Left ventricle myocardium superior (tissue), 1 donor: Measurements from ENCODE around the gene TF. TPM values are rescaled to one million over a fixed set of nuclear protein-coding genes. Genes with fewer than 3 reads are reported as not detected.

ENCODE experiments used
- ATAC-seq: fragments of 200-7000 bp; cut with Tn5 transposase; one replicate; pipeline ENCODE4 v1.9.1; 2020; ENCODE audit warnings: mild to moderate bottlenecking, moderate library complexity
- DNase-seq: peaks from one replicate; pipeline ENCODE4 v3.0.0-alpha.2; 2020
- intact Hi-C: fragments of 100-400 bp; cut with micrococcal nuclease; formaldehyde crosslinking; loops from one replicate; pipeline ENCODE4 v1.11.0; 2022
- total RNA-seq: library from RNA; stranded (reverse); fragmentation: NEBNext Ultra II Directional; extraction: Animal tissue kit (Norgen Biotek cat#: 25700); gene quantifications from one replicate; pipeline ENCODE4 v1.2.1, GENCODE V29; 2021
- donor health status: DM: no; HTN: yes; CAD: no; lungs with severe emphysema.

Gene TF
- total RNA-seq, 1 donor from 2014 or later: 3.3 TPM

- no peak for DNase-seq
- ATAC-seq: peak; percentile 85
- intact Hi-C loops: no loop called here
Observed at GRCh38 chr3:133843634-133844033, 97.4 kb downstream of the TF start.

- no peak for DNase-seq
- intact Hi-C loops: no loop called here
- ATAC-seq: no peak
Observed at GRCh38 chr3:133845127-133845526, 98.9 kb downstream of the TF start.

Other genes starting within 250 kb of the TF start
- 159 TPM for gene CDV3, start 172.7 kb upstream of the TF start, total RNA-seq
- gene TOPBP1, start 84.5 kb upstream of the TF start, total RNA-seq: 10.0 TPM
- gene SRPRB, start 59.4 kb downstream of the TF start, total RNA-seq: 29.1 TPM
- 51.6 TPM for gene RAB6B, start 149.5 kb downstream of the TF start, total RNA-seq